Lower lobe of right lung (tissue), 2 donors: Measurements from ENCODE around the gene FAAH2. TPM values are rescaled to one million over a fixed set of nuclear protein-coding genes. Genes with fewer than 3 reads are reported as not detected.

Source experiments
- ATAC-seq, 2 donors: fragments of 200-7000 bp; cut with Tn5 transposase; one replicate each; pipeline ENCODE4 v1.9.1; 2020 to 2022; ENCODE audit warnings: mild to moderate bottlenecking in 2 of 2, moderate library complexity in 2 of 2
- DNase-seq: peaks from one replicate; pipeline ENCODE4 v3.0.0-alpha.2; 2020
- H3K27ac ChIP-seq: fragments of 200-600 bp; one replicate; pipeline ENCODE4 v1.8.0; 2022
- H3K27me3 ChIP-seq: fragments of 200-600 bp; one replicate; pipeline ENCODE4 v1.8.0; 2022; ENCODE audit warnings: low read depth
- H3K36me3 ChIP-seq: fragments of 200-600 bp; one replicate; pipeline ENCODE4 v1.8.0; 2022; ENCODE audit warnings: mild to moderate bottlenecking
- H3K4me1 ChIP-seq: fragments of 200-600 bp; one replicate; pipeline ENCODE4 v1.8.0; 2022
- H3K4me3 ChIP-seq: fragments of 200-600 bp; one replicate; pipeline ENCODE4 v1.8.0; 2022; ENCODE audit warnings: mild to moderate bottlenecking
- H3K9me3 ChIP-seq: fragments of 200-600 bp; one replicate; pipeline ENCODE4 v1.8.0; 2022
- CTCF ChIP-seq: fragments of 200-600 bp; IDR thresholded peaks from one replicate; pipeline ENCODE4 v1.8.0; 2022; ENCODE audit warnings: antibody characterized with exemption, mild to moderate bottlenecking
- intact Hi-C: fragments of 100-400 bp; cut with DNase I; formaldehyde crosslinking; loops from one replicate; pipeline ENCODE4 v1.11.0; 2022
- total RNA-seq: library from RNA; stranded (reverse); fragmentation: NEBNext Ultra II Directional; extraction: Animal tissue kit (Norgen Biotek cat#: 25700); gene quantifications from one replicate; pipeline ENCODE4 v1.2.1, GENCODE V29; 2021
- donor health status: DM: no; HTN: yes; CAD: no; lungs with severe emphysema.

The FAAH2 gene
- total RNA-seq, 1 donor from 2014 or later, result 6.1 TPM

DNA sequence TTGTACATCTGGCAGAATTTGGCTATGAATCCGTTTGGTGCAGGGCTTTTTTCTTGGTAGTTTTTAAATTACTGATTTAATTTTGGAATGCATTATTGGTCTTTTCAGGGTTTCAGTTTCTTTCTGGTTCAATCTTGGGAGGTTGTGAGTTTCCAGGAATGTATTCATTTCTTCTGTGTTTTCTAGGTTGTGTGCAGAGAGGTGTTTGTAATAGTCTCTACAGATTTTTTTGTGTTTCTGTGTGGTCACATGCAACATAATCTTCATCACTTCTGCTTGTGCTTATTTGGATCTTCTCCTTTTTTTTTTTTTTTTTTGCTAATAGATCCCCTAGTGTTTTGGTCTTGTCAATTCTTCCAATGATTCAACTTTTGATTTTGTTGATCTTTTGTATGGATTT, 77.6 kb downstream of the FAAH2 start:
- ATAC-seq, result no peak

GRCh38 chrX:57366430-57366829, 79.9 kb downstream of the FAAH2 start:
- no peak for ATAC-seq
- no peak overlapping the region for H3K27ac ChIP-seq

More for the DNA sequence above, 77.6 kb downstream of the FAAH2 start:
- H3K36me3 ChIP-seq, result no peaks in the 10 kb centered on the region
- TF ChIP-seq CTCF, result no peak
- no peaks in the 10 kb centered on the region for H3K9me3 ChIP-seq
- DNase-seq, result no peak
- H3K27ac ChIP-seq, result no peak overlapping the region
- no peak overlapping the region for H3K4me3 ChIP-seq
- H3K4me1 ChIP-seq, result no peaks in the 10 kb centered on the region
- no peaks in the 10 kb centered on the region for H3K27me3 ChIP-seq
- intact Hi-C loops, result no loop called here

GRCh38 chrX:57367649-57368048, 81.1 kb downstream of the FAAH2 start:
- no peak for DNase-seq
- TF ChIP-seq CTCF, result no peak

More at GRCh38 chrX:57366430-57366829, 79.9 kb downstream of the FAAH2 start:
- Histone ChIP-seq H3K4me3 (no peak overlapping the region), H3K36me3 (no peaks in the 10 kb centered on the region), H3K9me3 (no peaks in the 10 kb centered on the region), H3K27me3 (no peaks in the 10 kb centered on the region), H3K4me1 (no peaks in the 10 kb centered on the region)
- intact Hi-C loops, result no loop called here
- DNase-seq, result no peak
- no peak for TF ChIP-seq CTCF

DNA sequence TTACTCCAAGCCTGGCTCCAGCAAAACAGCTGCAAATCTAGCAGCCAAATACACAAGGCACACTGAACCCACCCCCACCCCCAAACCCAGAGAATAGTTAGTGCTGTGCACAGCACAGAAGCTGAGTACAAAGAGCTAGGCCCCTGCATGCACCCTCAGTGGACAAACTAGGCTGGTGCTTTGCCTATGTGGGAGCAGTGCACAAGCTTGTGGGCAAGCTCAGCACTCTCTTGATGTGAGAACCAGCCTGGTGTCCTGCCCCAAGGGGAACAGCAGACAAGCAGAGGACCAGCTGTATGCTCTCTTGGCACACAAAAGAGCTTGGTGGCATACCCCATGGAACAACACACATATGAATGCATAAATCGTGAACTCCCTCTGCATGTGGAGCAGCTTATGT, 81.7 kb downstream of the FAAH2 start:
- intact Hi-C loops, result no loop called here
- no peaks in the 10 kb centered on the region for H3K36me3 ChIP-seq
- no peak for DNase-seq
- no peaks in the 10 kb centered on the region for H3K4me1 ChIP-seq
- no peaks in the 10 kb centered on the region for H3K27me3 ChIP-seq
- H3K9me3 ChIP-seq, result no peaks in the 10 kb centered on the region
- no peak for ATAC-seq
- TF ChIP-seq CTCF, result no peak
- H3K4me3 ChIP-seq, result no peak overlapping the region
- no peak overlapping the region for H3K27ac ChIP-seq

More at GRCh38 chrX:57367649-57368048, 81.1 kb downstream of the FAAH2 start:
- Histone ChIP-seq H3K27ac (no peak overlapping the region), H3K9me3 (no peaks in the 10 kb centered on the region), H3K4me3 (no peak overlapping the region), H3K27me3 (no peaks in the 10 kb centered on the region), H3K36me3 (no peaks in the 10 kb centered on the region), H3K4me1 (no peaks in the 10 kb centered on the region)
- ATAC-seq, result no peak
- intact Hi-C loops, result no loop called here

GRCh38 chrX:57379296-57379695, 92.8 kb downstream of the FAAH2 start:
- no peaks in the 10 kb centered on the region for H3K36me3 ChIP-seq
- H3K27ac ChIP-seq, result no peak overlapping the region
- ATAC-seq (no peak), DNase-seq (no peak)
- H3K9me3 ChIP-seq, result no peaks in the 10 kb centered on the region
- intact Hi-C loops, result no loop called here
- no peak for TF ChIP-seq CTCF
- no peaks in the 10 kb centered on the region for H3K27me3 ChIP-seq
- H3K4me3 ChIP-seq, result no peak overlapping the region
- H3K4me1 ChIP-seq, result no peaks in the 10 kb centered on the region
